PFSK-1 (cell line): ENCODE results near the gene NEGR1.

Source experiments
- FOXP2 ChIP-seq: optimal IDR thresholded peaks from 2 replicates; pipeline ENCODE3; 2011; ENCODE audit warnings: borderline replicate concordance, control low read depth, inconsistent platforms; ENCODE audit not compliant: insufficient read depth; ENCODE audit errors: extremely low read length, extremely low read depth
- POLR2AphosphoS5 ChIP-seq: IDR thresholded peaks from 2 replicates; pipeline ENCODE4 v1.6.1; 2012; ENCODE audit warnings: low read depth, mild to moderate bottlenecking, control low read depth, low read length, moderate library complexity
- SIN3A ChIP-seq: IDR thresholded peaks from 2 replicates; pipeline ENCODE4 v1.6.1; 2012; ENCODE audit warnings: mild to moderate bottlenecking, low read length, moderate library complexity, borderline replicate concordance; ENCODE audit not compliant: insufficient read depth
- TAF1 ChIP-seq: IDR thresholded peaks from 2 replicates; pipeline ENCODE4 v1.6.1; 2012; ENCODE audit warnings: low read length, control low read depth, borderline replicate concordance; ENCODE audit not compliant: insufficient read depth
- TF ChIP-seq, protein P1 (sequence below), 2 experiments: IDR thresholded peaks; 2 replicates each; pipeline versions ENCODE4 v1.6.1 to v1.8.0; 2011 to 2012; ENCODE audit warnings: low read depth in 2 of 2, low read length in 2 of 2, control low read depth in 1 of 2, inconsistent platforms in 1 of 2, mild to moderate bottlenecking in 1 of 2, moderate library complexity in 1 of 2; ENCODE audit not compliant: insufficient read depth in 1 of 2

Gene NEGR1

DNA sequence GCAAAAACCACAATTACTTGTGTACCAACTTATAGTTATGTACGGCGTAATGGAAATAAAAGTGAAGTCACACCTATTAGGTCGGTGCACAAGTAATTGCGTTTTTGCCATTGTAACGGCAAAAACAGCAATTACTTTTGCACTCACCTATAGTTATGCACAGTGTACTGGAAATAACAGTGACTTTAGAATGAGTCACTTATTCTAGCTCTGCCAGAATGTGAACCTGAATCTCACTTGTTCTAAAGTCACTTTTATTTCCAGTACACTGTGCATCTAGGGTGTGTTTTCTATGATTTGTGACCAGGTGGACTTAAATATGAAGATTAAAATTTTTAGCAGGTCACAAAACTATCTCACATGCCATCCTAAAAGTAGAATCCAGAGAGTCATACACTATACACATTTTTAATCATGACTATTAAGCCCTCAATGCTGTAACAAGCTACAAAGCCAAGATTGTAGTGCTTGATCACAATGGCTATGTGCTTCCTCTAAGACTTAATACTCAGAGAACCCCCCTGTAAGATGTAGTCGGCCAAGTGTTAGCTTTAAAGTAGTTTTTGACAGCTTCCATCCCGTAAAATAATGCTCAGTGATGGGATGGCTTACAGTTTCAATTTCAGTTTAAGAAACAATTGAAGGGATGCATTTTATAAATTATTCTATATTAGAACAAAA, 218.8 kb downstream of the NEGR1 start:
- TF ChIP-seq SIN3A: no peak

DNA sequence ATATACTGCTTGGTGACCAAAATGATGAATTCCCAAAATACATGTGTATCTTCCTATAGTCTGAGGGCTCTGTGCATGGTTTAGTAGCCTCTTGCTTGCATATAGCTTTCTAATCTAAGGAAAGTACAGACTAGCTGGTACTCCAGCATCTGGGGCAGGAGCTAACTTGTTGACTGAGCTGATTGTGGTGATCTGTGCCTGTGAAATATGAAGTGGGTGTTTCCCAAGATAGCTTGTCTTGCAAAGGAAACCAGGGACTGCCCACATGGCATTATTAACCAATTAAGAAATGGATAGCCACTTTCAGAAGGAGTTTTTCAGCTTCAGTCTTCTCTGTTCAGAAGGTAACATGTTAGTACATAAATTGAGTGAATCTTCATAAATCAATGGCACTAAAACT, 219.8 kb downstream of the NEGR1 start:
- TF ChIP-seq FOXP2 (no peak), POLR2AphosphoS5 (no peak), TAF1 (no peak), SIN3A (no peak)
- TF ChIP-seq, protein P1, sequence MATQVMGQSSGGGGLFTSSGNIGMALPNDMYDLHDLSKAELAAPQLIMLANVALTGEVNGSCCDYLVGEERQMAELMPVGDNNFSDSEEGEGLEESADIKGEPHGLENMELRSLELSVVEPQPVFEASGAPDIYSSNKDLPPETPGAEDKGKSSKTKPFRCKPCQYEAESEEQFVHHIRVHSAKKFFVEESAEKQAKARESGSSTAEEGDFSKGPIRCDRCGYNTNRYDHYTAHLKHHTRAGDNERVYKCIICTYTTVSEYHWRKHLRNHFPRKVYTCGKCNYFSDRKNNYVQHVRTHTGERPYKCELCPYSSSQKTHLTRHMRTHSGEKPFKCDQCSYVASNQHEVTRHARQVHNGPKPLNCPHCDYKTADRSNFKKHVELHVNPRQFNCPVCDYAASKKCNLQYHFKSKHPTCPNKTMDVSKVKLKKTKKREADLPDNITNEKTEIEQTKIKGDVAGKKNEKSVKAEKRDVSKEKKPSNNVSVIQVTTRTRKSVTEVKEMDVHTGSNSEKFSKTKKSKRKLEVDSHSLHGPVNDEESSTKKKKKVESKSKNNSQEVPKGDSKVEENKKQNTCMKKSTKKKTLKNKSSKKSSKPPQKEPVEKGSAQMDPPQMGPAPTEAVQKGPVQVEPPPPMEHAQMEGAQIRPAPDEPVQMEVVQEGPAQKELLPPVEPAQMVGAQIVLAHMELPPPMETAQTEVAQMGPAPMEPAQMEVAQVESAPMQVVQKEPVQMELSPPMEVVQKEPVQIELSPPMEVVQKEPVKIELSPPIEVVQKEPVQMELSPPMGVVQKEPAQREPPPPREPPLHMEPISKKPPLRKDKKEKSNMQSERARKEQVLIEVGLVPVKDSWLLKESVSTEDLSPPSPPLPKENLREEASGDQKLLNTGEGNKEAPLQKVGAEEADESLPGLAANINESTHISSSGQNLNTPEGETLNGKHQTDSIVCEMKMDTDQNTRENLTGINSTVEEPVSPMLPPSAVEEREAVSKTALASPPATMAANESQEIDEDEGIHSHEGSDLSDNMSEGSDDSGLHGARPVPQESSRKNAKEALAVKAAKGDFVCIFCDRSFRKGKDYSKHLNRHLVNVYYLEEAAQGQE (IDR thresholded peaks at IDR 0.05; ENCODE audit: insufficient read depth in 1 of 2, low read depth in 2 of 2, low read length in 2 of 2): no peak

DNA sequence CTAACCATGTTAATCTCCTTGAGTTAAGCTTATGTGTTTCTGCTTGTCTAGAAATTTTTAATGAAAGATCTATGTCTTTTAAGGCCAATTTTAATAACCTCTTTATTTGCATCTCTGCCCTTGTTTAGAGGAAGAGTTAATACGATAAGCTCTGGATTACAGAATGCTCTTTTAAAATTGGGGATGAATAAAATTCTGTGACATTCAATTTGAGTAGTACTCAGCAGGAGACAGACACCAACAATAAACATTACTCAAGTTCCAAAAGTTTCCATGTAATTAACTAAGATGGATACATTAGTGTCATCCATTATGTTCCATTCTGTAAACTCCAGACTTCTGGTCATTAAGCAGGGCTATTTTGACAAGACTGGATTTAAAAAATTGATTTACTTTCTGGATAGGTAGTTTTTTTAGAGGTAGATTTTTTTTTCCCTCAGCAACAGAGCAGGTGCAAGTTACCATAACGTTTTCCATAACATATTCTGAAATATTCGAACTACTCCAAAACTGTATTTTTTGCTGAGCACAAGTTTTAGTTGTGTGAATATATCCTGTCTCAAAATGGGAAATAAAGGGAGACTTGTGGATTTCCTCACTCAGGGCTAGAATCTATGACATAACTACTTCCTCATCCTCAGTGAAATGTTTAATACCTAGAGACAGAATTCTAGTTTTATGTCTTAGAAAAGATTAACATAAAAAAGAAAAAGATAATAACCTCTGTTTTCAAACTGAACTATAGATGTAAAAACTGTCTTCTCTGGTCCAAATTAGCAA, 221.7 kb downstream of the NEGR1 start:
- TF ChIP-seq TAF1 (no peak), FOXP2 (no peak), POLR2AphosphoS5 (no peak), SIN3A (no peak)
- TF ChIP-seq, protein P1 (IDR thresholded peaks at IDR 0.05; ENCODE audit: insufficient read depth in 1 of 2, low read depth in 2 of 2, low read length in 2 of 2): no peak

DNA sequence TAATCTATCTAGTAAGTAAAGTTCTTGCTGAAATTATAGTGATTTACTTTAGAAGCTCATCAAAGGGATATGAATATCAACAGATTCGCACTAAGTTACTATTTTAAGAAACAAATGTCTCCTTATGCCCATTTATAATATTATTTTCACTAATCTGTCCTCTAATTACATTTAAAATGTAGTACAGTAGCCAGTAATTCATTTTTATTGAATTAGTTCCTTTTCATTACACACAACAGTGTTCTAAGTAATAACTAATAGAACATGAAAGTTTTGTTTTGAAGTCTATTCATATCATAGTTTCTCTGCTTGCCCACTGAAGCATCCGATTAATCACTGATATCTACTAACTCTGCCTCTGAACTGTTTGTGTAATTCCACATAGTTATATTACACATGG, 225.8 kb downstream of the NEGR1 start:
- no peak for TF ChIP-seq POLR2AphosphoS5
- no peak for TF ChIP-seq TAF1
- TF ChIP-seq, protein P1 (IDR thresholded peaks at IDR 0.05; ENCODE audit: insufficient read depth in 1 of 2, low read depth in 2 of 2, low read length in 2 of 2): no peak
- no peak for TF ChIP-seq SIN3A
- no peak for TF ChIP-seq FOXP2

DNA sequence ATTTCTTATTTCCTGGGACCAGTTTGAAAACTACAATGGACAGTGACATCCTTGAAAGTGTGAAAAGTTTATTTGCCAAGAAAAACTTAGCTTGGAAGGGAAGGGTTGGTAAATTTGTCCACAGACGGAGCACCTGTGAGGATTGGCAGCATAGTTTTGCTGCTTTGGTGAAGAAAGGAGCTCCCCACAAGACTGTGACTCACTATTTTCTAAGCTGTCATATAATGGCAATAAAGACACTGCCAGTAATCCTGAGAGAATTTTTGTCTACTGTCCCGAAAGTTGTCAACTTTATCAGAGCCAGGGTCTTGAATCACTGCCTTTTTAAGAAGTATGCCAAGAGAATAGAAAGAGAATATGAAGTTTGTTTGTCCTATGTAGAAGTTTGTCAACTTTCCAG, 230.8 kb downstream of the NEGR1 start:
- no peak for TF ChIP-seq FOXP2
- TF ChIP-seq POLR2AphosphoS5: no peak
- no peak for TF ChIP-seq SIN3A
- TF ChIP-seq TAF1: no peak
- TF ChIP-seq, protein P1 (IDR thresholded peaks at IDR 0.05; ENCODE audit: insufficient read depth in 1 of 2, low read depth in 2 of 2, low read length in 2 of 2): no peak
